ENCODE data around the gene ZNF3. TPM values are rescaled to one million over a fixed set of nuclear protein-coding genes. Genes with fewer than 3 reads are reported as not detected.

ZNF3 gene
- polyA plus RNA-seq, 1 donor (not counting 4 experiments of a cell fraction or from before 2014, with no cell fraction given), result 16.8 TPM

- Histone ChIP-seq H3K4me1 (ENCODE audit: control insufficient read depth, extremely low read depth, insufficient read depth, low read length) (peaks cover 39% of the 10 kb centered on the region), H3K4me2 (ENCODE audit: control insufficient read depth, extremely low read depth, insufficient read depth, low read depth, low read length) (peak overlapping the region; percentile 65), H3K4me3 (ENCODE audit: control insufficient read depth in 2 of 3, extremely low read depth in 1 of 3, insufficient read depth in 2 of 3, low read depth in 1 of 3, low read length in 3 of 3) (no peak overlapping the region), H3K9me3 (ENCODE audit: control insufficient read depth, low read depth, low read length) (no peaks in the 10 kb centered on the region), H3K27me3 (ENCODE audit: control insufficient read depth, extremely low read depth, insufficient read depth, low read length) (no peaks in the 10 kb centered on the region), H3K9ac (ENCODE audit: control insufficient read depth, extremely low read depth, insufficient read depth, low read length) (no peak overlapping the region), H3K36me3 (ENCODE audit: control insufficient read depth in 2 of 2, extremely low read depth in 1 of 2, insufficient read depth in 2 of 2, low read length in 2 of 2) (peaks cover 21 to 25% of the 10 kb centered on the region in 2 experiments), H2AFZ (ENCODE audit: control insufficient read depth, low read length) (no peak overlapping the region), H4K20me1 (ENCODE audit: control insufficient read depth, extremely low read depth, insufficient read depth, low read length) (no peaks in the 10 kb centered on the region), H3K9me1 (ENCODE audit: control insufficient read depth, extremely low read depth, insufficient read depth, low read length) (no peaks in the 10 kb centered on the region), H3K79me2 (ENCODE audit: control insufficient read depth, insufficient read depth, low read length) (peaks cover 53% of the 10 kb centered on the region), H3K27ac (ENCODE audit: control insufficient read depth, insufficient read depth, low read length) (peak overlapping the region; percentile 16)
- dilution Hi-C loops (cut with MboI; ENCODE audit: extremely low pct_ligation_motif_present, low sequenced_read_pairs), result no loop called here
- peak; percentile 46 for FAIRE-seq
- no peak for DNase-seq (ENCODE audit: low read depth, low spot score)
- TF ChIP-seq, protein P1, sequence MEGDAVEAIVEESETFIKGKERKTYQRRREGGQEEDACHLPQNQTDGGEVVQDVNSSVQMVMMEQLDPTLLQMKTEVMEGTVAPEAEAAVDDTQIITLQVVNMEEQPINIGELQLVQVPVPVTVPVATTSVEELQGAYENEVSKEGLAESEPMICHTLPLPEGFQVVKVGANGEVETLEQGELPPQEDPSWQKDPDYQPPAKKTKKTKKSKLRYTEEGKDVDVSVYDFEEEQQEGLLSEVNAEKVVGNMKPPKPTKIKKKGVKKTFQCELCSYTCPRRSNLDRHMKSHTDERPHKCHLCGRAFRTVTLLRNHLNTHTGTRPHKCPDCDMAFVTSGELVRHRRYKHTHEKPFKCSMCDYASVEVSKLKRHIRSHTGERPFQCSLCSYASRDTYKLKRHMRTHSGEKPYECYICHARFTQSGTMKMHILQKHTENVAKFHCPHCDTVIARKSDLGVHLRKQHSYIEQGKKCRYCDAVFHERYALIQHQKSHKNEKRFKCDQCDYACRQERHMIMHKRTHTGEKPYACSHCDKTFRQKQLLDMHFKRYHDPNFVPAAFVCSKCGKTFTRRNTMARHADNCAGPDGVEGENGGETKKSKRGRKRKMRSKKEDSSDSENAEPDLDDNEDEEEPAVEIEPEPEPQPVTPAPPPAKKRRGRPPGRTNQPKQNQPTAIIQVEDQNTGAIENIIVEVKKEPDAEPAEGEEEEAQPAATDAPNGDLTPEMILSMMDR (optimal IDR thresholded peaks at IDR 0.05 in 1 of 3, IDR thresholded peaks at IDR 0.05 in 1 of 3, conservative IDR thresholded peaks at IDR 0.05 in 1 of 3; ENCODE audit: extremely low read depth in 1 of 3, insufficient read depth in 2 of 3, low read length in 3 of 3), result no peak
- TF ChIP-seq EZH2 (IDR thresholded peaks at IDR 0.05; ENCODE audit: low read length), result no peak
These were observed 58.9 kb downstream of the ZNF3 start for GRCh38 chr7:100022621-100023020.

DNA sequence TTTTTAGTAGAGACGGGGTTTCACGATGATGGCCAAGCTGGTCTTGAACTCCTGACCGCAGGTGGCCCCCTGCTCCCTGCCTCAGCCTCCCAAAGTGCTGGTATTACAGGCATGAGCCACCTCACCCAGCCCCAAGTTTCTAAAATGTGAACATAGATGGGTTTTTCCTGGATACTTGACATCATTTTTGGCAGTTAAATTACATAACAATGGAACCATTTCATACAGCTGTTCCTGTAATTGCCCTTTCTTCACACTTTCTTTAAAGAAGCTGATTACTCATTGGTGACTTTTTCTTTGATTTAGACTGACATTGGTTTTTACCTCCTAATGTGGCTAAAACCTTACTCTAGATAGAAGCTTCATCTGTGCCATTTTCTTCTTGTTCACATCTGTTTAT lies 60.2 kb downstream of the ZNF3 start:
- Histone ChIP-seq H2AFZ (ENCODE audit: control insufficient read depth, low read length) (no peak overlapping the region), H3K4me3 (ENCODE audit: control insufficient read depth in 2 of 3, extremely low read depth in 1 of 3, insufficient read depth in 2 of 3, low read depth in 1 of 3, low read length in 3 of 3) (no peak overlapping the region), H3K79me2 (ENCODE audit: control insufficient read depth, insufficient read depth, low read length) (peaks cover 66% of the 10 kb centered on the region), H3K27me3 (ENCODE audit: control insufficient read depth, extremely low read depth, insufficient read depth, low read length) (no peaks in the 10 kb centered on the region), H3K36me3 (ENCODE audit: control insufficient read depth in 2 of 2, extremely low read depth in 1 of 2, insufficient read depth in 2 of 2, low read length in 2 of 2) (peaks cover 19 to 20% of the 10 kb centered on the region in 2 experiments), H3K9ac (ENCODE audit: control insufficient read depth, extremely low read depth, insufficient read depth, low read length) (no peak overlapping the region), H3K9me3 (ENCODE audit: control insufficient read depth, low read depth, low read length) (no peaks in the 10 kb centered on the region), H3K4me1 (ENCODE audit: control insufficient read depth, extremely low read depth, insufficient read depth, low read length) (peaks cover 44% of the 10 kb centered on the region), H4K20me1 (ENCODE audit: control insufficient read depth, extremely low read depth, insufficient read depth, low read length) (no peaks in the 10 kb centered on the region), H3K4me2 (ENCODE audit: control insufficient read depth, extremely low read depth, insufficient read depth, low read depth, low read length) (no peak overlapping the region), H3K27ac (ENCODE audit: control insufficient read depth, insufficient read depth, low read length) (no peak overlapping the region), H3K9me1 (ENCODE audit: control insufficient read depth, extremely low read depth, insufficient read depth, low read length) (no peaks in the 10 kb centered on the region)
- dilution Hi-C loops (cut with MboI; ENCODE audit: extremely low pct_ligation_motif_present, low sequenced_read_pairs), result no loop called here
- DNase-seq (ENCODE audit: low read depth, low spot score) (no peak), FAIRE-seq (no peak)
- TF ChIP-seq, protein P1 (optimal IDR thresholded peaks at IDR 0.05 in 1 of 3, IDR thresholded peaks at IDR 0.05 in 1 of 3, conservative IDR thresholded peaks at IDR 0.05 in 1 of 3; ENCODE audit: extremely low read depth in 1 of 3, insufficient read depth in 2 of 3, low read length in 3 of 3), result no peak
- no peak for TF ChIP-seq EZH2 (IDR thresholded peaks at IDR 0.05; ENCODE audit: low read length)

Small RNAs within 50 kb of the gene (small RNA-seq; reads per million reads assigned to genes)
- 410 to 20,047 (median 18,698) reads per million in 3 experiments for gene MIR106B (ENCODE audit: insufficient read length in 3 of 3, low read depth in 3 of 3, low replicate concordance in 1 of 3)
- 622 to 9,902 (median 7,645) reads per million in 3 experiments for gene MIR25 (ENCODE audit: insufficient read length in 3 of 3, low read depth in 3 of 3, low replicate concordance in 1 of 3)
- gene MIR93 (ENCODE audit: insufficient read length in 3 of 3, low read depth in 3 of 3, low replicate concordance in 1 of 3), result 257 to 5,378 (median 4,167) reads per million in 3 experiments

Other genes with a start within 250 kb of the ZNF3 start
- 0.09 TPM in 1 of 3 replicates, not detected in the others for gene OR2AE1, start 204.7 kb downstream of the ZNF3 start, polyA plus RNA-seq
- 17.9 to 25.5 TPM (median 19.7 TPM) in 3 replicates for gene TRIM4, start 162.2 kb downstream of the ZNF3 start, polyA plus RNA-seq
- not detected in 3 replicates for gene GJC3, start 152.1 kb downstream of the ZNF3 start, polyA plus RNA-seq
- gene AZGP1, start 105.7 kb downstream of the ZNF3 start, polyA plus RNA-seq, result 0.14 to 1.3 TPM (median 1.3 TPM) in 3 replicates
- gene ZKSCAN1, start 66.1 kb downstream of the ZNF3 start, polyA plus RNA-seq, result 20.6 to 26.8 TPM (median 24.7 TPM) in 3 replicates
- 11.2 to 12.9 TPM (median 12.6 TPM) in 3 replicates for gene ZSCAN21, start 31.9 kb downstream of the ZNF3 start, polyA plus RNA-seq
- 144 to 184 TPM (median 171 TPM) in 3 replicates for gene COPS6, start 7.2 kb upstream of the ZNF3 start, polyA plus RNA-seq
- gene MCM7, start 19.7 kb upstream of the ZNF3 start, polyA plus RNA-seq, result 23.7 to 60.0 TPM (median 46.8 TPM) in 3 replicates
- gene AP4M1, start 19.9 kb upstream of the ZNF3 start, polyA plus RNA-seq, result 13.7 to 15.2 TPM (median 14.2 TPM) in 3 replicates
- gene TAF6, start 37.6 kb upstream of the ZNF3 start, polyA plus RNA-seq, result 4.5 to 11.7 TPM (median 7.6 TPM) in 3 replicates
- gene CNPY4, start 37.9 kb upstream of the ZNF3 start, polyA plus RNA-seq, result 7.7 to 9.9 TPM (median 9.8 TPM) in 3 replicates
- 0.21 to 0.50 TPM (median 0.46 TPM) in 3 replicates for gene MBLAC1, start 45.2 kb upstream of the ZNF3 start, polyA plus RNA-seq
- gene LAMTOR4, start 67.2 kb upstream of the ZNF3 start, polyA plus RNA-seq, result 99.2 to 151 TPM (median 115 TPM) in 3 replicates
- gene TRAPPC14, start 77.0 kb upstream of the ZNF3 start, polyA plus RNA-seq, result 3.1 to 4.7 TPM (median 4.4 TPM) in 3 replicates
- 1.5 to 2.7 TPM (median 1.5 TPM) in 3 replicates for gene GAL3ST4, start 86.9 kb upstream of the ZNF3 start, polyA plus RNA-seq
- gene GPC2, start 95.7 kb upstream of the ZNF3 start, polyA plus RNA-seq, result 0.55 to 0.81 TPM (median 0.61 TPM) in 3 replicates
- gene STAG3, start 96.2 kb upstream of the ZNF3 start, polyA plus RNA-seq, result 0.10 to 0.28 TPM (median 0.15 TPM) in 3 replicates
- 0.31 to 0.41 TPM (median 0.36 TPM) in 3 replicates for gene PVRIG, start 138.2 kb upstream of the ZNF3 start, polyA plus RNA-seq
- not detected in 3 replicates for gene SPDYE3, start 226.0 kb upstream of the ZNF3 start, polyA plus RNA-seq

Measured in keratinocyte (primary cell).